ENCODE results near the gene DCLK2. TPM values are rescaled to one million over a fixed set of nuclear protein-coding genes. Genes with fewer than 3 reads are reported as not detected.

Gene DCLK2
- total and polyA plus RNA-seq, 2 of the 13 experiments (the other 11 are each of a cell fraction or from before 2014, with no cell fraction given), result not detected

- no peak overlapping the region for H3K4me3 ChIP-seq (replicated peaks in 1 of 3; ENCODE audit: insufficient read depth in 1 of 3, low read depth in 2 of 3, low read length in 3 of 3)
- CTCF ChIA-PET (ENCODE audit: low intra/inter-chr PET ratio, low total read pairs), result no interaction called here
- no peak overlapping the region for H3K9ac ChIP-seq (ENCODE audit: insufficient read depth, low read depth, low read length)
- no peaks in the 10 kb centered on the region for H3K79me2 ChIP-seq (ENCODE audit: insufficient read depth, low read length)
- no peak overlapping the region for H2AFZ ChIP-seq (ENCODE audit: low read length)
- no peak overlapping the region for H3K4me2 ChIP-seq (ENCODE audit: low read depth, low read length)
- TF ChIP-seq, protein P1, sequence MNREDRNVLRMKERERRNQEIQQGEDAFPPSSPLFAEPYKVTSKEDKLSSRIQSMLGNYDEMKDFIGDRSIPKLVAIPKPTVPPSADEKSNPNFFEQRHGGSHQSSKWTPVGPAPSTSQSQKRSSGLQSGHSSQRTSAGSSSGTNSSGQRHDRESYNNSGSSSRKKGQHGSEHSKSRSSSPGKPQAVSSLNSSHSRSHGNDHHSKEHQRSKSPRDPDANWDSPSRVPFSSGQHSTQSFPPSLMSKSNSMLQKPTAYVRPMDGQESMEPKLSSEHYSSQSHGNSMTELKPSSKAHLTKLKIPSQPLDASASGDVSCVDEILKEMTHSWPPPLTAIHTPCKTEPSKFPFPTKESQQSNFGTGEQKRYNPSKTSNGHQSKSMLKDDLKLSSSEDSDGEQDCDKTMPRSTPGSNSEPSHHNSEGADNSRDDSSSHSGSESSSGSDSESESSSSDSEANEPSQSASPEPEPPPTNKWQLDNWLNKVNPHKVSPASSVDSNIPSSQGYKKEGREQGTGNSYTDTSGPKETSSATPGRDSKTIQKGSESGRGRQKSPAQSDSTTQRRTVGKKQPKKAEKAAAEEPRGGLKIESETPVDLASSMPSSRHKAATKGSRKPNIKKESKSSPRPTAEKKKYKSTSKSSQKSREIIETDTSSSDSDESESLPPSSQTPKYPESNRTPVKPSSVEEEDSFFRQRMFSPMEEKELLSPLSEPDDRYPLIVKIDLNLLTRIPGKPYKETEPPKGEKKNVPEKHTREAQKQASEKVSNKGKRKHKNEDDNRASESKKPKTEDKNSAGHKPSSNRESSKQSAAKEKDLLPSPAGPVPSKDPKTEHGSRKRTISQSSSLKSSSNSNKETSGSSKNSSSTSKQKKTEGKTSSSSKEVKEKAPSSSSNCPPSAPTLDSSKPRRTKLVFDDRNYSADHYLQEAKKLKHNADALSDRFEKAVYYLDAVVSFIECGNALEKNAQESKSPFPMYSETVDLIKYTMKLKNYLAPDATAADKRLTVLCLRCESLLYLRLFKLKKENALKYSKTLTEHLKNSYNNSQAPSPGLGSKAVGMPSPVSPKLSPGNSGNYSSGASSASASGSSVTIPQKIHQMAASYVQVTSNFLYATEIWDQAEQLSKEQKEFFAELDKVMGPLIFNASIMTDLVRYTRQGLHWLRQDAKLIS (CRISPR knock-in tag; IDR thresholded peaks at IDR 0.05), result no peak
- no peak for TF ChIP-seq EED (CRISPR knock-in tag; IDR thresholded peaks at IDR 0.05)
- TF ChIP-seq, protein P2, sequence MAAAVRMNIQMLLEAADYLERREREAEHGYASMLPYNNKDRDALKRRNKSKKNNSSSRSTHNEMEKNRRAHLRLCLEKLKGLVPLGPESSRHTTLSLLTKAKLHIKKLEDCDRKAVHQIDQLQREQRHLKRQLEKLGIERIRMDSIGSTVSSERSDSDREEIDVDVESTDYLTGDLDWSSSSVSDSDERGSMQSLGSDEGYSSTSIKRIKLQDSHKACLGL (CRISPR knock-in tag; IDR thresholded peaks at IDR 0.05), result no peak
- TF ChIP-seq TERF1 (CRISPR knock-in tag; IDR thresholded peaks at IDR 0.05), result no peak
- no peak for TF ChIP-seq ZNF660 (CRISPR knock-in tag; IDR thresholded peaks at IDR 0.05; ENCODE audit: borderline replicate concordance, low read depth)
- TF ChIP-seq, protein P3, sequence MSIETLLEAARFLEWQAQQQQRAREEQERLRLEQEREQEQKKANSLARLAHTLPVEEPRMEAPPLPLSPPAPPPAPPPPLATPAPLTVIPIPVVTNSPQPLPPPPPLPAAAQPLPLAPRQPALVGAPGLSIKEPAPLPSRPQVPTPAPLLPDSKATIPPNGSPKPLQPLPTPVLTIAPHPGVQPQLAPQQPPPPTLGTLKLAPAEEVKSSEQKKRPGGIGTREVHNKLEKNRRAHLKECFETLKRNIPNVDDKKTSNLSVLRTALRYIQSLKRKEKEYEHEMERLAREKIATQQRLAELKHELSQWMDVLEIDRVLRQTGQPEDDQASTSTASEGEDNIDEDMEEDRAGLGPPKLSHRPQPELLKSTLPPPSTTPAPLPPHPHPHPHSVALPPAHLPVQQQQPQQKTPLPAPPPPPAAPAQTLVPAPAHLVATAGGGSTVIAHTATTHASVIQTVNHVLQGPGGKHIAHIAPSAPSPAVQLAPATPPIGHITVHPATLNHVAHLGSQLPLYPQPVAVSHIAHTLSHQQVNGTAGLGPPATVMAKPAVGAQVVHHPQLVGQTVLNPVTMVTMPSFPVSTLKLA (IDR thresholded peaks at IDR 0.05), result 0 out of 2 replicates have a peak, but pooled peaks have one; percentile 24
- TF ChIP-seq, protein P4, sequence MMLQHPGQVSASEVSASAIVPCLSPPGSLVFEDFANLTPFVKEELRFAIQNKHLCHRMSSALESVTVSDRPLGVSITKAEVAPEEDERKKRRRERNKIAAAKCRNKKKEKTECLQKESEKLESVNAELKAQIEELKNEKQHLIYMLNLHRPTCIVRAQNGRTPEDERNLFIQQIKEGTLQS (CRISPR knock-in tag; IDR thresholded peaks at IDR 0.05), result no peak
- TF ChIP-seq MAFF (IDR thresholded peaks at IDR 0.05; ENCODE audit: low read depth, low read length), result no peak
- peaks cover 0 to 18% of the 10 kb centered on the region in 2 experiments; a peak in 2 of 5 replicates for H3K27me3 ChIP-seq (ENCODE audit: control insufficient read depth in 1 of 2, insufficient read depth in 2 of 2, low read length in 2 of 2)
- WGBS (ENCODE audit: low lambda C conversion rate), result under 1% methylated on average over 4 of the region's 4 CpGs
- no peaks in the 10 kb centered on the region for H3K4me1 ChIP-seq (ENCODE audit: insufficient read depth, low read length)
- H3K27ac ChIP-seq (ENCODE audit: extremely low read length, insufficient read depth, low read length), result no peak overlapping the region
- no TSS peak for BruUV-seq (replicated peaks)
- no peak for FAIRE-seq
- POLR2A ChIA-PET, result no interaction called here
- H4K20me1 ChIP-seq (ENCODE audit: insufficient read depth, low read length), result no peaks in the 10 kb centered on the region
- in situ Hi-C loops (cut with HindIII; ENCODE audit: extremely low pct_ligation_motif_present, low pct_unique_long_range_greater_than_20kb) (no loop called here), intact Hi-C loops (cut with micrococcal nuclease; ENCODE audit: unreplicated experiment) (no loop called here)
- H3K36me3 ChIP-seq (replicated peaks in 1 of 2; ENCODE audit: control insufficient read depth in 1 of 2, insufficient read depth in 2 of 2, low read length in 2 of 2), result no peaks in the 10 kb centered on the region
- no peaks in the 10 kb centered on the region for H3K9me3 ChIP-seq (ENCODE audit: low read length)
- DNase-seq (ENCODE audit: low spot score), result no peak
- ATAC-seq, result no peak
Observed at GRCh38 chr4:150231107-150231770, 153.0 kb downstream of the DCLK2 start.
